T-helper 1 cell (primary cell): Measurements from ENCODE around the gene CDC42EP4.
"Not testable (repeated sequence)": the region's sequence is repeated elsewhere in the genome, so short reads cannot be mapped to it uniquely, and the experiment has no call there.

Experiments used
- DNase-seq, 5 donors: peaks; one replicate each; pipeline ENCODE4 v3.0.0-alpha.2; 2012 to 2020

Gene CDC42EP4

GRCh38 chr17:73342541-73343167, 30.9 kb upstream of the CDC42EP4 start:
- no peak for DNase-seq

DNA sequence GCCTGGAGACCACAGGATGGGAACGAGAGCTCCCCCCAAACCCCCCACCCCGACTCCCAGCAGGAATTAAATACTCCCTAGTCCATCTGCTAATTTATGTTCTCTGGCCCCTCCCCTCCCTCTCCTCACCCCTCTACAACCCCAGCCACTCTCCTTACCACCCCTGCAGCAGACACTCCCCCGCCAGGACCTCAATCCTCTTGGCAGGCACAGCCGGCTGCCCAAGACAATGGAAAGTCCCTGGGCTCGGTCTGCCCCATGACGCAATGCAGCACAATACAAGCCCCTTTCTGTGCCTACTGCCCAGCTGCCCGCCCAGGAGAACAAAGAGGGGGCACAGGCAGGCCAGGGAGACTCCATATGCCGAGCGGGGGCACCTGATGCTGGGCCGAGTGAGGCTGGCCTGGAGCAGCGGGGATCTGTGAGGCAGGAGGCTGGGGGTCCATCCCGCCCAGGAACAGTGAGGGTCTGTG, 30.3 kb upstream of the CDC42EP4 start:
- DNase-seq: no peak

DNA sequence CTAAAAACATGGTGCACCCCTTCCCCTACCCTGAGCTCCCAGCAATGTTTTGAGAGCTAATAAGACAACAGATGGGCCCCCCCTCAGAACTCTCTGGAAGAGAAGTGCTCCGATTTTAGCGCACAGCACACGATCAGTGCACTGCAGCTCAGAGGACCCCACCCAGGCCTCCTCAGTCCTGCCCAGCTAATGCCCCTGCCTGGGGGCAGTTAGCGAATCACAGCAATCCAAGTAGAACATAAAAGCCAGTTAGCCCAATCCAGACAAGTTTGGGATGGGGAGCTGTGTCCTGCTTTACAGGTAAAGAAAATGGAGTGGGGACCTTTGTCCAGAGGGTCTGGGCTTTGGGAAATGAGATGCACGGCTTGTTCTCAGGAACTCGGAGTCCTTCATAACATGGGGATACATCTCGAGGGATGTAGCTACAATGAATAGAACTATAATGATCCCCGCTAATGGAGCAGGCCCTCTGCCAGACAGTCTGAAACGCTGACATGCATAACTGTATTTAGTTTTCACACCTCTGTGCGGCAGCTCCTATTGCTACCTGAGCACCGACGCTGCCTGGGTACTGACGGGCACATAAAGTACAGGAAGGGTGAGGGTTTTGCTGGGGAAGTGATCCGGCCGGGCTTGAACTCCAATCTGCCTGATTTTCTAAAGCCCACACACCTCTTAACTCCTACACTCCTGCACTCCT, 29.7 kb upstream of the CDC42EP4 start:
- DNase-seq: no peak

- DNase-seq: no peak
Measured at GRCh38 chr17:73340093-73340596, 28.3 kb upstream of the CDC42EP4 start.

GRCh38 chr17:73338566-73339197, 26.9 kb upstream of the CDC42EP4 start:
- no peak for DNase-seq

GRCh38 chr17:73338050-73338521, 26.3 kb upstream of the CDC42EP4 start:
- DNase-seq: no peak

DNA sequence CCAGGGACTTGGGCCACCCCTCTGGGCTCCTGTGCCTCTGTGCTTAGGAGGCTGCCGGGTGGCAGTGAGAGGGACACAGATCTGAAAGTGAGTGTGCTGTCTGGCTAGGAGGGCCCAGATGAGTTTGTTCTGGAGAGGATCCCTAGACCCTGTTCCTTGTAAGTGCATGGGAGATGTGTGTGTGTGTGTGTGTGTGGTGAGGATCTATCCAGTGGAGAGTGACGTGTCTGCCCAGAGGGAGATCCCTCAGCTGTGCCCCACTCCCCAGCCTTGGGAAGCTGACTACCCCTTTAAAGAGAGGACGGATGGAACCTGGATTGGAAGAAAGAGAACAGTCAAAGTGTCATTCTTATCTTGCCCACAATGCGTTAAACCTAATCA, 25.5 kb upstream of the CDC42EP4 start:
- no peak for DNase-seq

GRCh38 chr17:73336408-73337329, 24.9 kb upstream of the CDC42EP4 start:
- no peak for DNase-seq

DNA sequence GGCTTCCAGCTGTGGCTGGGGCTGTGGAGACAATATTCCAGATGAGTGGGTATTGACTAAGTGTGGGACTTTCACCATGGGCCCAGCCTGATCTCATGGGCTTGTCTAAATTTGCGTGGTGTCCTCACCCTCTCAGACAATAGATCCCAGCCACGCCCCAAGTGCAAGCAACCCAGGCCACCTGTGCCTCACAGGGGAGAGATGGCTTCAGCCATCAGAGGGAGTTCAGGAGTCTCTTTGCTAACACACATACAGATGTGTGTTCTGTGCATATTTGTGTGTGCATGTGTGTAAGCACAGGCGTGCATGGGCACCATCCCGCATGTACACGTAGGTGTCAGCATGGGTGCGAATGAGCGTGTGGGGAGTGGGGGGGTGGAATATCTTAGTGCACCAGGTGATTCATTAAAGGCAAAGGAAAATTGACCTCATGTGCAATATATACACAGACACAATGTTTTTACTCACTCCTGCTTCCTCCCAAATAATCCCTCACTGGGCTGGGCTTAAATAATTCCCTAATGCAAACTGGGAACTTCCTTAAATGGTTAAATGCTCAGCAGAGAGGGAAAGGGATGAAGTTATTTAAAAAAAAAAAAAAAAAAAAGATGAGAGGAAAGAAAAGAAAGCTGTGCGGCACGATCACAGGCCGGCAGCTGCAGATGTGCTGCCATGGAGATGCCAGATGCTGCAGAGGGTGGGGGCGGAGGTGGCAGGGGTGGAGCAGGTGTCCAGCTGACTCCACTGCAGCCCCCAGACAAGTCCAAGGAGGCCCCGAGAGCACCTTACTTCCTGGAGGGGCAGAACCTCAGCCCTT, 24.0 kb upstream of the CDC42EP4 start:
- DNase-seq: no peak

DNA sequence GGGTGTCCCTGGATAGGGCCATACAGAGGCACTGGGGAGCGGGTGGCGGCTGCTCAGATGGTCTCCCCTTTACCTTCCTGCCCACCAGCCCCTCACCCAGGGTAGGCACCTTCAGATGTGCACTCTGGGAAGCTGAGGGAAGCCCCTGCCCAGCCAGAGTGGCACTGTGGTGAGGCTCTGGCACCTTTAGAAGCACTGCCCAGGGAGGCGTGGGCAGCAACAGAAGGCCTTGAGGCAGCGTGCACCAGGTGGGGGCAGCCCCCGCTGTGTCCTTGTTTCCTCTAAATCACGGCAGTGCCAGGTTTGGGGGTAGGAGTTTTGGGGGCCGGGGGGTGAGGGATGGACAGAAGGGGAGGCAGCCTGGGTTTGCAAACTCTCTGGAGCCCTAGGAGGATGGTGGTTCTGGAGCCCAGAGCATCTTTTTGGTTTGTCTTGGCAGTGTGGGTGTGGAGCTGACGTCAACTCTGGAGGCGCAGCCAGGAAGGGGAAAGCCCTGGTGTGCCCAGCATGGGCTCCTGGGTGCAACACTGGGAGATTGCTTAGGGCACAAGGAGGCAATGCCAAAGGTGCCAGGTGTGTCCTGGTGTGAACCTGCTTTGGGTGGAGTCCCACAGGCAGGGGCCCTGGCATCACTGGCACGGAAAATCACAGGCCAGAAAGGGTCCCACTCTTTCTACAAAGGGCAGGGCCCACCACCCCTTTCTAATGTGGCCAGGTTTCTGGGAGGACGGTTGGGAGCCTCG, 23.1 kb upstream of the CDC42EP4 start:
- no peak for DNase-seq

GRCh38 chr17:73333445-73333844, 21.6 kb upstream of the CDC42EP4 start:
- not testable (repeated sequence) for DNase-seq

- no peak for DNase-seq
Measured at GRCh38 chr17:73331060-73331459, 19.3 kb upstream of the CDC42EP4 start.

- no peak for DNase-seq
Measured at GRCh38 chr17:73327676-73328075, 15.9 kb upstream of the CDC42EP4 start.

GRCh38 chr17:73325527-73325842, 13.7 kb upstream of the CDC42EP4 start:
- no peak for DNase-seq

DNA sequence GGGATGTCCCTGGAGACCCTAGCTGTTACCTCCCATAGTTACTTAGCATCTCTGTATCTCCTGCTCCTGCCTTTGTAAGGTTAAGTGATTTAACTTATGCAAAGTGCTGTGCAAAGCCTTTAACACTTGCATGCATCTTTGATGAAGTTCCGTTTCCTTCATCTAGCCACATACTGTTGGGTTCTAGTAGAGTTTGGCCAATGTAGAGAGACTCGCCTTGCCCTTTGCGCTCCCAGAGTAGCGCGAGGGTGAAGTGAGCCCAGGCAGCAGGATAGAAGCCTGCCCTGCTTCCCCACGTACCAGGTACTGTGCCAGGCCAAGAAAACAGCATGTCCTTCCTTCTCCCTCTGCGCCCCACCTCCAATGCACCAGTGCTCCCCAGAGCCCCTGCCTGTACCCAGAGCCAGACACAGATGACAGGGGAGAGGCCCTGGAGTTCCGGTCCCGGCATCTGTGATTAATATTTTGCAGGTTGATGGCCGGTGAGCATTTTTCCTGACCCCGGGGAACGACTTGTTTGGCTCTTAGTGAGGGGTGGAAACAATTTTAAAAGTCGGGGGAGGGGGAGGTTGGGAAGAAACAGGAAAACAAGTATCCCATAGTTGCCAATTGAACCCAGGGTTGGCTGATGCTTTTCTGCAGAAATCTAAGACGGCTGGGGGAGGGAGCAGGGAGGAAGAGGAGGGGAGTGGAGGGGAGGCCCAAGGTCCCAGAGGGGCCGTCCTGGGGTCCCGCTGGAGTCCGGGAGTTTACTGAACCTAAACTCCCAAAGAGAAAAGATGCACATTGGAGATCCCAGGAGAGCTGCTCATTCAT, 13.1 kb upstream of the CDC42EP4 start:
- no peak for DNase-seq

- no peak for DNase-seq
Measured at GRCh38 chr17:73324160-73324475, 12.3 kb upstream of the CDC42EP4 start.

- no peak for DNase-seq
Measured at GRCh38 chr17:73323409-73324159, 11.8 kb upstream of the CDC42EP4 start.

DNA sequence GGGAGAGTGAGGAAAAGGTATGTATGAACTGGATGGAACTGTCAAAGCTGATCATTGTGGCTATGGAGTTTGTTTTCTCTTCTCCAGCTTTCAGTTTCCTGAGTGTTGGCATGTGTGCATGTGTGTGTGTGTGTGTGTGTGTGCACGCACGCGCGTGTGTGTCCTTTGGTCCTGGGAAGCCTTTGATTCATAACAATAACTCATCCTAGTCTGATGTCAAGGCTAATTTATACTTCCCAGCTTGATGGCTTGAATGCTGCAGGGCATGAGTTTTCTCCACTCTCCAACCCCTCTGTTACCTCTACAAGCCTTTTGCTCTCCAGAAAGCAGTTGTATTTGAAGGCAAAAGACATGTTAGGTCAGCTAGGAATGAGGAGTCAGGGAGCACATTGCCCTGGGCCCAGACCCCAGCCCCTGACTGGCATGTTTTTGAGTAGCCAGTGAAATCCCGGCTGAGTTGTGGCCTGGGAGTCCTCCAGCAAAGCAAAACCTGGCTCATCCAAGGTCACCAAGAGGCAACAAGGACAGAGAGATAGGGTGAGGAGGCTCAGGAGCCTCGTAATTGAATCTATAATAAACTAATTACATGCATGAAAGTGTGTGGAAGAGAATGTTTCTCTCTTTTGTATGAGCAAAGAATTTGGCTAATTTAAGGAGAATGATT, 8.9 kb upstream of the CDC42EP4 start:
- DNase-seq: no peak

DNA sequence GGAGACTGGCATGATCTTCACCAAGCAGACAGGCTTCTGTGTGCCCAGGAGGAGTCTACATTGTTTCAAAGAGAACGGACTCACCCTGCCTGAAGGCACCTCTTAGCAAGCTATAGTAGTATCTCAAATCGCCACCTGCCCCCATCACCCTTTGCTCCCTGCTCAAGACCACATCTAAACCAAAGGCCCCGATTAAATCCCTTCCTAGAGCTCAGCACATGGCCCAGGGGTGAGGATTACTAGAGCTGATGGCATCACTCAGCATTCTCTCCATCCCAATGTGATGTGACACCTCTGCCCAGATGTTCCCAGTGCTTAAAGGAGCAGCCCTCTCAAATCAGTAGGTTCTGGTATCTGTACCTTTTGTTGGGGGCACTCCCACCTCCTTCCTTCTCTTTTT, 8.0 kb upstream of the CDC42EP4 start:
- no peak for DNase-seq
